ENCODE results near the gene B9D2. TPM values are rescaled to one million over a fixed set of nuclear protein-coding genes. Genes with fewer than 3 reads are reported as not detected.

Gene B9D2
- total RNA-seq, 1 experiment from 2014 or later, result 4.4 TPM

DNA sequence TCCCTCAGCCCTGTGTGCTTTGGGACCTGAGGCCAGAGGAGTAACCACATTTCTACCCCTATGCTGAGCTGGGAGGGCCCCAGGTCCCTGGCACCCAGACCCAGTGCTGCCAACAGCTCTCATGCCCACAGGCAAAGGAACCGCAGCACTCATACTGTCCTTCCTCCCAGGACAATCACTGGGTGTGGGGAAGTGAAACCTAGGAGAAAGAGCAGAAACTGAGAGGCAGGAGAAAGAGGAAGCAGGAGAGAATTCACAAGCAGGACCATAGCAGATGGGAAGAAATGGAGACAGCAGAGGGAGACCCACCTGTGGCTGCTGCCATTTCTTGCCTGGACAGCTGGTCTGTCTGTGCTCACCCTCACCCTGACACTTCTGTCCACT is 35.1 kb downstream of the B9D2 start:
- H2AFZ ChIP-seq (ENCODE audit: low read length), result no peak overlapping the region

DNA sequence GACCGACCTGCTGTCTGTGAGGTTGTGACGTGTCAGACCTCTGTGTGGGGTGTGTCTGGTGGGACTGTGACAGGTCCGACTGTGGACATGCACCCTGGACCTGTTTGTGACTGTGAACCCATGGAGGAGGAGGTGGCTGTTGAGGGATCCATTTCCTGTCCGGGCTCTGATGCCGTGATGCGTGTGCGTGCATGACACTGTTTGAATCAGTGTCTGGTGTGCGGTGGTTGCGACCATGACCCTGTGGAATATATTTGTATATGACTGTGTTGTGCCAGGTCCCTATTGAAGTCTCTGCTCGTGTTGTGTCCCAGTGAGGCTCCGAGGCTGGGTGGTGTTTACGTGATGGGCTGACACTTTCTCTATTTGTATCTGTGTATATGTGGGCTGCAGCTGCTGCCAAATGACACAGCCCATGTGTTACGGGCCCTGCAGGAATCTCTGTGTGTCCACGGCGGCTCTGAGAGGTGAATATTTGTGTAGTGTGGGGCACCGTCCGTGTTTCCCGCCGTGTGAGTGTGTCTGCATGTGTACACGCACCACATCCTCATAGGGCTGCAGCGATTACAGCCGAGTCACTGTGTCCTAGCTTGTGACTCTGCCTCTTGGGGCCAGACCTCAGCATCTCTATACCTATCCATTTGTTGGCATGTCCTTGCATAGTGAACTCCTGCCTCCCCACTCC is 35.6 kb downstream of the B9D2 start:
- ATAC-seq, result peak; percentile 2; the same call in 1 of the 2 replicates
- ChIA-PET CTCF (no interaction called here), POLR2A (ENCODE audit: unreplicated experiment) (no interaction called here)
- H3K9me3 ChIP-seq (ENCODE audit: low read length), result no peaks in the 10 kb centered on the region
- 0 out of 2 replicates have a peak overlapping the region, but pooled peaks have one; percentile 57 for H3K9ac ChIP-seq (ENCODE audit: low read length)
- no peak overlapping the region for H3K4me3 ChIP-seq (ENCODE audit: low read length)
- BruUV-seq (replicated peaks), result no TSS peak
- peak overlapping the region; percentile 64 for H3K4me2 ChIP-seq (ENCODE audit: low read length)
- no peaks in the 10 kb centered on the region for H3K9me2 ChIP-seq (replicated peaks; ENCODE audit: low read length)
- intact Hi-C loops (cut with micrococcal nuclease), result no loop called here
- H2AFZ ChIP-seq (ENCODE audit: low read length), result no peak overlapping the region; the same call in 1 of the 2 replicates
- no peak for TF ChIP-seq EZH2 (IDR thresholded peaks at IDR 0.05; ENCODE audit: low read length, unreplicated experiment)
- no peak for TF ChIP-seq EZH2phosphoT487 (IDR thresholded peaks at IDR 0.05; ENCODE audit: borderline replicate concordance, low read length)
- TF ChIP-seq, protein P1, sequence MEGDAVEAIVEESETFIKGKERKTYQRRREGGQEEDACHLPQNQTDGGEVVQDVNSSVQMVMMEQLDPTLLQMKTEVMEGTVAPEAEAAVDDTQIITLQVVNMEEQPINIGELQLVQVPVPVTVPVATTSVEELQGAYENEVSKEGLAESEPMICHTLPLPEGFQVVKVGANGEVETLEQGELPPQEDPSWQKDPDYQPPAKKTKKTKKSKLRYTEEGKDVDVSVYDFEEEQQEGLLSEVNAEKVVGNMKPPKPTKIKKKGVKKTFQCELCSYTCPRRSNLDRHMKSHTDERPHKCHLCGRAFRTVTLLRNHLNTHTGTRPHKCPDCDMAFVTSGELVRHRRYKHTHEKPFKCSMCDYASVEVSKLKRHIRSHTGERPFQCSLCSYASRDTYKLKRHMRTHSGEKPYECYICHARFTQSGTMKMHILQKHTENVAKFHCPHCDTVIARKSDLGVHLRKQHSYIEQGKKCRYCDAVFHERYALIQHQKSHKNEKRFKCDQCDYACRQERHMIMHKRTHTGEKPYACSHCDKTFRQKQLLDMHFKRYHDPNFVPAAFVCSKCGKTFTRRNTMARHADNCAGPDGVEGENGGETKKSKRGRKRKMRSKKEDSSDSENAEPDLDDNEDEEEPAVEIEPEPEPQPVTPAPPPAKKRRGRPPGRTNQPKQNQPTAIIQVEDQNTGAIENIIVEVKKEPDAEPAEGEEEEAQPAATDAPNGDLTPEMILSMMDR (conservative IDR thresholded peaks at IDR 0.05; ENCODE audit: low read depth, low read length), result no peak
- H3K4me1 ChIP-seq (ENCODE audit: insufficient read depth, low read length), result peaks cover 57% of the 10 kb centered on the region
- H3K36me3 ChIP-seq (ENCODE audit: low read depth, low read length), result no peaks in the 10 kb centered on the region
- peak overlapping the region; percentile 97 for H3K27ac ChIP-seq (ENCODE audit: low read length)
- H4K20me1 ChIP-seq (ENCODE audit: low read length), result no peaks in the 10 kb centered on the region
- peaks cover 7% of the 10 kb centered on the region for H3F3A ChIP-seq (ENCODE audit: low read length, unreplicated experiment)
- DNase-seq, result no peak
- H3K27me3 ChIP-seq (ENCODE audit: low read length), result no peaks in the 10 kb centered on the region
- peaks cover 6% of the 10 kb centered on the region for H3K79me2 ChIP-seq (ENCODE audit: low read length)

More for the DNA sequence above, 35.1 kb downstream of the B9D2 start:
- no peaks in the 10 kb centered on the region for H3K36me3 ChIP-seq (ENCODE audit: low read depth, low read length)
- H3K9ac ChIP-seq (ENCODE audit: low read length), result no peak overlapping the region
- TF ChIP-seq EZH2 (IDR thresholded peaks at IDR 0.05; ENCODE audit: low read length, unreplicated experiment), result no peak
- TF ChIP-seq, protein P1 (conservative IDR thresholded peaks at IDR 0.05; ENCODE audit: low read depth, low read length), result no peak
- TF ChIP-seq EZH2phosphoT487 (IDR thresholded peaks at IDR 0.05; ENCODE audit: borderline replicate concordance, low read length), result no peak
- peak overlapping the region; percentile 97 for H3K27ac ChIP-seq (ENCODE audit: low read length)
- no peaks in the 10 kb centered on the region for H4K20me1 ChIP-seq (ENCODE audit: low read length)
- ChIA-PET CTCF (no interaction called here), POLR2A (ENCODE audit: unreplicated experiment) (no interaction called here)
- H3K4me3 ChIP-seq (ENCODE audit: low read length), result no peak overlapping the region
- ATAC-seq (no peak), DNase-seq (no peak)
- no peaks in the 10 kb centered on the region for H3K9me3 ChIP-seq (ENCODE audit: low read length)
- H3K79me2 ChIP-seq (ENCODE audit: low read length), result peaks cover 6% of the 10 kb centered on the region
- peaks cover 7% of the 10 kb centered on the region for H3F3A ChIP-seq (ENCODE audit: low read length, unreplicated experiment)
- intact Hi-C loops (cut with micrococcal nuclease), result no loop called here
- no peaks in the 10 kb centered on the region for H3K9me2 ChIP-seq (replicated peaks; ENCODE audit: low read length)
- peaks cover 52% of the 10 kb centered on the region for H3K4me1 ChIP-seq (ENCODE audit: insufficient read depth, low read length)
- BruUV-seq (replicated peaks), result no TSS peak
- no peaks in the 10 kb centered on the region for H3K27me3 ChIP-seq (ENCODE audit: low read length)
- H3K4me2 ChIP-seq (ENCODE audit: low read length), result no peak overlapping the region

DNA sequence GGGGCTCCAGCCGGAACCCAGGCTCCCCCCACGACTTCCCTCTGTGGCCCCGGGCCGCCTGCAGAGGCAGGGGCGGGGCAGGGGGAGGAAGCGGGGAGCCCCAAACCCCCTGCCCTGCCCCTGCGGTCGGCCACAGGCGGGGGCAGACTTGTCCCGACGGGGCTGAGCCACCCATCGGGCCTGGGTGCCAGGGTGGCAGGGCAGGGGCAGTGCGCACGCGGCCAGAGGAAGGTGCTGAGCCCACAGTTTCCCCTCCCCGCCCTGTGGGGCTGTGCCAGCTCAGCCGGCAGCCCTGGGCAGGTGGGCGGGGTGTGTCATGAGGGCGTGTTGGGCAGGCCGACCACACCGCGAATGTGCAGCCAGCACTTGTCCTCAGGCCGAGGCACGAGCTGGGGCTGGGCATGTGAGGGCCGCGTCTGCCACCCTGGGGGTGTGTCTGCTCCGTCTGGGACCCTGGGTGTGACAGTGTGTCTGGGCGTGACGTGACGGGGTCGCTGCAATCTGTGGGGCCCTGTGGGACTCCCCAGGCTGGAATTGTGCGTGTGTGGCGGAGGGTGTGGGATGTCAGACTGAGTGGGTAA is 36.3 kb downstream of the B9D2 start:
- Histone ChIP-seq H3K4me1 (ENCODE audit: insufficient read depth, low read length) (peaks cover 63% of the 10 kb centered on the region), H3K36me3 (ENCODE audit: low read depth, low read length) (no peaks in the 10 kb centered on the region), H2AFZ (ENCODE audit: low read length) (peak overlapping the region; percentile 40), H4K20me1 (ENCODE audit: low read length) (no peaks in the 10 kb centered on the region), H3K4me2 (ENCODE audit: low read length) (peak overlapping the region; percentile 64), H3K27ac (ENCODE audit: low read length) (peak overlapping the region; percentile 97), H3F3A (ENCODE audit: low read length, unreplicated experiment) (peaks cover 7% of the 10 kb centered on the region), H3K9ac (ENCODE audit: low read length) (peak overlapping the region; percentile 57), H3K27me3 (ENCODE audit: low read length) (no peaks in the 10 kb centered on the region), H3K9me2 (replicated peaks; ENCODE audit: low read length) (no peaks in the 10 kb centered on the region), H3K79me2 (ENCODE audit: low read length) (peaks cover 6% of the 10 kb centered on the region), H3K4me3 (ENCODE audit: low read length) (peak overlapping the region; percentile 16; the same call in 1 of the 2 replicates), H3K9me3 (ENCODE audit: low read length) (no peaks in the 10 kb centered on the region)
- ATAC-seq (peak; percentile 48), DNase-seq (peak; percentile 81)
- intact Hi-C loops (cut with micrococcal nuclease), result loop anchor here (2.0 kb wide), 1 partner anchor 23 kb away; no protein-coding TSS in a partner anchor
- TF ChIP-seq EZH2 (IDR thresholded peaks at IDR 0.05; ENCODE audit: low read length, unreplicated experiment), result no peak
- 0 out of 2 replicates have a peak, but pooled peaks have one; percentile 64 for TF ChIP-seq EZH2phosphoT487 (IDR thresholded peaks at IDR 0.05; ENCODE audit: borderline replicate concordance, low read length)
- TF ChIP-seq, protein P1 (conservative IDR thresholded peaks at IDR 0.05; ENCODE audit: low read depth, low read length), result no peak
- ChIA-PET POLR2A (ENCODE audit: unreplicated experiment) (no interaction called here), CTCF (no interaction called here)
- BruUV-seq (replicated peaks), result no TSS peak

Measured in PC-3 (cell line).